B cell (primary cell): ENCODE measurements around the gene ANOS1. TPM values are rescaled to one million over a fixed set of nuclear protein-coding genes. Genes with fewer than 3 reads are reported as not detected.

Experiments used
- ATAC-seq: fragments of 200-7000 bp; cut with Tn5 transposase; one replicate; pipeline ENCODE4 v1.10.0; 2021; ENCODE audit warnings: low read depth, mild to moderate bottlenecking, moderate number of reproducible peaks, moderate library complexity
- CTCF ChIA-PET: fragments of 350-600 bp; sonication (Branson Sonifier 250); formaldehyde crosslinking; loops from one replicate; lab custom pipeline; 2021; ENCODE audit warnings: antibody characterized with exemption, inconsistent platforms; lab: Charles Lee
- POLR2A ChIA-PET: fragments of 350-600 bp; sonication (Branson Sonifier 250); formaldehyde crosslinking; loops from one replicate; lab custom pipeline; 2021; ENCODE audit warnings: antibody characterized with exemption; lab: Charles Lee
- DNase-seq: peaks from one replicate; pipeline ENCODE4 v3.0.0; 2013
- H2AFZ ChIP-seq: 2 replicates; pipeline ENCODE4 v1.6.1; 2012; ENCODE audit warnings: mild to moderate bottlenecking, low read depth, low read length; ENCODE audit not compliant: insufficient read depth, poor library complexity, severe bottlenecking
- H3K27ac ChIP-seq, 2 donors: 1 replicate in 1 of 2; 2 replicates in 1 of 2; pipeline ENCODE4 v1.5.1; 2012 to 2013; ENCODE audit warnings: low read length in 2 of 2, mild to moderate bottlenecking in 2 of 2, moderate library complexity in 1 of 2
- H3K27me3 ChIP-seq, 4 experiments: fragments of 200-600 bp in 1 of 4; sonication (generic) in 1 of 4; replicated peaks in 1 of 4; 1 replicate in 2 of 4; 2 replicates in 2 of 4; pipeline versions ENCODE4 v1.6.1 to v1.7.0; 2013 to 2016; ENCODE audit warnings: low read length in 3 of 4, mild to moderate bottlenecking in 2 of 4, mixed read lengths in 1 of 4, moderate library complexity in 1 of 4; ENCODE audit not compliant: insufficient read depth in 4 of 4, control insufficient read depth in 3 of 4; ENCODE audit errors: control extremely low read depth in 1 of 4
- H3K36me3 ChIP-seq, 2 experiments: replicated peaks in 1 of 2; 1 replicate in 1 of 2; 2 replicates in 1 of 2; pipeline versions ENCODE4 v1.6.1 to v1.7.1; 2013; ENCODE audit warnings: low read length in 1 of 2; ENCODE audit not compliant: insufficient read depth in 2 of 2, control insufficient read depth in 1 of 2; ENCODE audit errors: control extremely low read depth in 1 of 2, extremely low read depth in 1 of 2
- H3K4me1 ChIP-seq, 2 donors: fragments of 200-600 bp in 1 of 2; sonication (generic) in 1 of 2; 1 replicate in 1 of 2; 2 replicates in 1 of 2; pipeline versions ENCODE4 v1.5.1 to v1.6.1; 2013 to 2017; ENCODE audit warnings: low read length in 2 of 2; ENCODE audit not compliant: control insufficient read depth in 2 of 2, insufficient read depth in 2 of 2
- H3K4me2 ChIP-seq: replicated peaks from 2 replicates; pipeline ENCODE3; 2012; ENCODE audit warnings: mild to moderate bottlenecking, low read depth, low read length; ENCODE audit not compliant: poor library complexity, severe bottlenecking
- H3K4me3 ChIP-seq, 5 experiments: fragments of 200-600 bp in 1 of 5; sonication (generic) in 1 of 5; 1 replicate in 3 of 5; 2 replicates in 2 of 5; pipeline versions ENCODE4 v1.5.1 to v1.7.0; 2011 to 2016; ENCODE audit warnings: low read length in 4 of 5, mild to moderate bottlenecking in 4 of 5, low read depth in 2 of 5, control low read depth in 1 of 5, moderate library complexity in 1 of 5; ENCODE audit not compliant: insufficient read depth in 1 of 5; ENCODE audit errors: control extremely low read depth in 1 of 5, extremely low read depth in 1 of 5
- H3K79me2 ChIP-seq: fragments of 200-600 bp; sonication (generic); one replicate; pipeline ENCODE4 v1.6.0; 2016; ENCODE audit warnings: low read length; ENCODE audit not compliant: control insufficient read depth, insufficient read depth
- H3K9ac ChIP-seq: fragments of 200-600 bp; sonication (generic); 2 replicates; pipeline ENCODE4 v1.6.1; 2017; ENCODE audit warnings: mild to moderate bottlenecking, low read length, moderate library complexity
- H3K9me3 ChIP-seq, 3 donors: one replicate each; pipeline versions ENCODE4 v1.6.1 to v1.7.1; 2013; ENCODE audit warnings: low read length in 2 of 3; ENCODE audit not compliant: control insufficient read depth in 2 of 3, insufficient read depth in 1 of 3; ENCODE audit errors: control extremely low read depth in 1 of 3
- H4K20me1 ChIP-seq: 2 replicates; pipeline ENCODE4 v1.6.0; 2012; ENCODE audit warnings: mild to moderate bottlenecking, low read length; ENCODE audit not compliant: insufficient read depth, control insufficient read depth, poor library complexity, severe bottlenecking
- H3K27ac Mint-ChIP-seq: one replicate; pipeline ENCODE4 v1.8.0; 2021; ENCODE audit warnings: mixed read lengths
- H3K27me3 Mint-ChIP-seq: one replicate; pipeline ENCODE4 v1.8.0; 2021; ENCODE audit warnings: mixed read lengths
- H3K4me1 Mint-ChIP-seq: one replicate; pipeline ENCODE4 v1.8.0; 2021; ENCODE audit warnings: mixed read lengths
- H3K4me3 Mint-ChIP-seq: one replicate; pipeline ENCODE4 v1.8.0; 2021; ENCODE audit warnings: mixed read lengths
- H3K9me3 Mint-ChIP-seq: one replicate; pipeline ENCODE4 v1.8.0; 2022; ENCODE audit warnings: mixed read lengths; ENCODE audit not compliant: insufficient read depth
- CTCF ChIP-seq: fragments of 200-600 bp; IDR thresholded peaks from one replicate; pipeline ENCODE4 v1.8.0; 2022; ENCODE audit warnings: antibody characterized with exemption, mild to moderate bottlenecking
- EZH2 ChIP-seq: IDR thresholded peaks from 2 replicates; pipeline ENCODE4 v1.6.1; 2012; ENCODE audit warnings: borderline replicate concordance, low read depth, mild to moderate bottlenecking, moderate library complexity, low read length; ENCODE audit not compliant: insufficient read depth, poor library complexity, severe bottlenecking
- WGBS: methylation state at CpG from one replicate; pipeline ENCODE4 v1.1.5; 2013; ENCODE audit warnings: missing lambda C conversion rate; ENCODE audit not compliant: insufficient coverage; 5-methylcytosine and 5-hydroxymethylcytosine counted together
- intact Hi-C: fragments of 100-400 bp; cut with micrococcal nuclease; formaldehyde crosslinking; loops from one replicate; pipeline ENCODE4 v1.10.0; 2022
- polyA plus RNA-seq: library from polyadenylated mRNA; depleted of rRNA; stranded (reverse); fragments of >200 nt; gene quantifications from 2 replicates; pipeline ENCODE4 v1.2.3, GENCODE V29; 2012
- total RNA-seq, 2 donors: library from RNA; stranded (reverse); fragments of 120-200 nt in 1 of 2; gene quantifications; 1 replicate in 1 of 2; 2 replicates in 1 of 2; pipeline versions ENCODE4 v1.2.3 to v1.2.4, GENCODE V29; 2013 to 2022

ANOS1 gene
- total and polyA plus RNA-seq, 2 donors (not counting 1 experiment from before 2014, with no cell fraction given), result 0.10 TPM; not detected in 1

- DNase-seq, result no peak
- Histone ChIP-seq H3K36me3 (no peaks in the 10 kb centered on the region), H3K79me2 (no peaks in the 10 kb centered on the region), H2AFZ (no peak overlapping the region), H3K9ac (no peak overlapping the region), H3K4me1 (no peaks in the 10 kb centered on the region), H3K4me3 (no peak overlapping the region), H3K27me3 (no peaks in the 10 kb centered on the region), H4K20me1 (no peaks in the 10 kb centered on the region), H3K27ac (no peak overlapping the region), H3K4me2 (no peak overlapping the region), H3K9me3 (no peaks in the 10 kb centered on the region)
- ATAC-seq, result no peak
- H3K27ac Mint-ChIP-seq, result no peak overlapping the region
- TF ChIP-seq CTCF, result no peak
- no peak for TF ChIP-seq EZH2
- H3K4me3 Mint-ChIP-seq, result no peak overlapping the region
- no peaks in the 10 kb centered on the region for H3K27me3 Mint-ChIP-seq
- no peaks in the 10 kb centered on the region for H3K4me1 Mint-ChIP-seq
- H3K9me3 Mint-ChIP-seq, result no peaks in the 10 kb centered on the region
- ChIA-PET POLR2A (no interaction called here), CTCF (no interaction called here)
- intact Hi-C loops, result no loop called here
Observed at GRCh38 chrX:8627796-8628195, 104.1 kb downstream of the ANOS1 start.

DNA sequence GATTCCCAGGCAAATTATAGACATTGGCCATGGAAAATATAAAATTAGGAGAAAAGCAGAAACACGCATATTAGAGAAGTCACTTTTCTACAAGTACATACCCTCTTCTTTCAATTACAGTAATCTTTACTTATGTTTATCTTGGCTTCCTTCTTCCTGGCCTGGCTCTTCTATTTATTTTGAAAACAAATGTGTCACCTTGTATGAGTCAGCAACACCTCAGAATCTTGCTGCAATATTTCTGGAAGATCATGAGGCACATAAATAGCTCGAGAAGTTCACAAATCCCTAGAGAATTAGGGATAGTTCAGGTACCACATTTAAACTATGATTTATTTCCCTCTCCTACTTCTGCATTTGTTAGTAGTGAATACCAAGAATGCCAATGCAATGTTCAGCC lies 124.6 kb downstream of the ANOS1 start:
- no peaks in the 10 kb centered on the region for H3K4me1 Mint-ChIP-seq
- Histone ChIP-seq H3K36me3 (no peaks in the 10 kb centered on the region), H3K79me2 (no peaks in the 10 kb centered on the region), H3K4me3 (no peak overlapping the region), H3K9me3 (no peaks in the 10 kb centered on the region), H3K27me3 (no peaks in the 10 kb centered on the region), H2AFZ (no peak overlapping the region), H4K20me1 (no peaks in the 10 kb centered on the region), H3K9ac (no peak overlapping the region), H3K4me1 (no peaks in the 10 kb centered on the region), H3K27ac (no peak overlapping the region), H3K4me2 (no peak overlapping the region)
- ChIA-PET POLR2A (no interaction called here), CTCF (no interaction called here)
- DNase-seq, result no peak
- no peak for TF ChIP-seq EZH2
- no peak for TF ChIP-seq CTCF
- intact Hi-C loops, result no loop called here
- H3K27me3 Mint-ChIP-seq, result no peaks in the 10 kb centered on the region
- WGBS, result no CpG with 5 or more reads among the region's 2 CpGs
- no peaks in the 10 kb centered on the region for H3K9me3 Mint-ChIP-seq
- H3K4me3 Mint-ChIP-seq, result no peak overlapping the region
- no peak overlapping the region for H3K27ac Mint-ChIP-seq
- no peak for ATAC-seq
